Cardiac fibroblast (primary cell): ENCODE measurements around the gene REV3L.

ENCODE experiments used
- DNase-seq, 2 donors: peaks; one replicate each; pipeline versions ENCODE4 v3.0.0 to v3.0.0-alpha.2; 2010; ENCODE audit warnings: low read depth in 2 of 2
- H3K4me3 ChIP-seq, 2 donors: replicated peaks in 1 of 2; 1 replicate in 1 of 2; 2 replicates in 1 of 2; pipeline ENCODE4 v1.5.1; 2011; ENCODE audit warnings: low read depth in 2 of 2, low read length in 2 of 2, mild to moderate bottlenecking in 2 of 2, moderate library complexity in 1 of 2
- CTCF ChIP-seq: IDR thresholded peaks from one replicate; pipeline ENCODE4 v1.5.1; 2011; ENCODE audit warnings: low read depth, mild to moderate bottlenecking, low read length, inconsistent platforms

The REV3L gene

GRCh38 chr6:111266276-111266675 is 216.7 kb downstream of the REV3L start:
- no peak for DNase-seq
- H3K4me3 ChIP-seq = no peak overlapping the region
- no peak for TF ChIP-seq CTCF

GRCh38 chr6:111265842-111266241 is 217.2 kb downstream of the REV3L start:
- TF ChIP-seq CTCF = no peak
- no peak overlapping the region for H3K4me3 ChIP-seq
- peak in 1 of 2 donors; percentile 25 for DNase-seq

GRCh38 chr6:111263837-111264236 is 219.2 kb downstream of the REV3L start:
- DNase-seq = peak; percentile 51 to 73
- no peak overlapping the region for H3K4me3 ChIP-seq
- no peak for TF ChIP-seq CTCF

- H3K4me3 ChIP-seq = peak overlapping the region; percentile 26 to 30
- no peak for DNase-seq
- TF ChIP-seq CTCF = no peak
These were observed 222.3 kb downstream of the REV3L start for GRCh38 chr6:111260570-111261298.

GRCh38 chr6:111259089-111259831 is 223.8 kb downstream of the REV3L start:
- peak; percentile 95 for TF ChIP-seq CTCF

GRCh38 chr6:111258615-111259088 is 224.4 kb downstream of the REV3L start:
- H3K4me3 ChIP-seq = peak overlapping the region; percentile 16 to 90
- DNase-seq = peak in 1 of 2 donors; percentile 54
- TF ChIP-seq CTCF = no peak

More at GRCh38 chr6:111259089-111259831, 223.8 kb downstream of the REV3L start:
- peak overlapping the region; percentile 56 to 90 for H3K4me3 ChIP-seq
- DNase-seq = peak; percentile 100
